Muscle of back (tissue), 11 donors: ENCODE measurements around the gene WDR88. TPM values are rescaled to one million over a fixed set of nuclear protein-coding genes. Genes with fewer than 3 reads are reported as not detected.
A peak's percentile ranks its signal among the peaks of the same experiment; 100 is the strongest.
"Not testable (repeated sequence)": the region's sequence is repeated elsewhere in the genome, so short reads cannot be mapped to it uniquely, and the experiment has no call there.

Experiments used
- DNase-seq, 3 donors: peaks; one replicate each; pipeline versions ENCODE4 v3.0.0 to v3.0.0-alpha.2; 2013
- polyA plus RNA-seq, 10 donors: library from polyadenylated mRNA; unstranded; fragments of 120-200 nt; gene quantifications; one replicate each; pipeline ENCODE4 v1.2.1, GENCODE V29; 2013; ENCODE audit not compliant: insufficient read length in 10 of 10

Gene WDR88
- polyA plus RNA-seq, 10 donors: 0.29 to 0.71 (median 0.54) TPM

- DNase-seq: no peak
Observed at GRCh38 chr19:33129901-33130300, 2.0 kb upstream of the WDR88 start.

- DNase-seq: no peak
Observed at GRCh38 chr19:33130433-33130832, 1.5 kb upstream of the WDR88 start.

GRCh38 chr19:33132425-33132824 is 511 bp downstream of the WDR88 start:
- DNase-seq: no peak

GRCh38 chr19:33133438-33134031 is 1.6 kb downstream of the WDR88 start:
- DNase-seq: peak; percentile 16 to 68 (median 44)

- no peak for DNase-seq
Observed at GRCh38 chr19:33134571-33135041, 2.7 kb downstream of the WDR88 start.

- no peak for DNase-seq
Observed at GRCh38 chr19:33139165-33139564, 7.3 kb downstream of the WDR88 start.

- DNase-seq: peak; percentile 45 to 86 (median 84)
Observed at GRCh38 chr19:33143897-33144405, 12.0 kb downstream of the WDR88 start.

- DNase-seq: no peak
Observed at GRCh38 chr19:33146209-33146608, 14.3 kb downstream of the WDR88 start.

- DNase-seq: no peak
Observed at GRCh38 chr19:33147538-33147937, 15.6 kb downstream of the WDR88 start.

GRCh38 chr19:33150852-33151518 is 19.1 kb downstream of the WDR88 start:
- no peak for DNase-seq

GRCh38 chr19:33152176-33152575 is 20.3 kb downstream of the WDR88 start:
- DNase-seq: no peak

GRCh38 chr19:33152625-33153024 is 20.7 kb downstream of the WDR88 start:
- DNase-seq: not testable (repeated sequence)

- DNase-seq: not testable (repeated sequence)
Observed at GRCh38 chr19:33154313-33154712, 22.4 kb downstream of the WDR88 start.

GRCh38 chr19:33156334-33156733 is 24.4 kb downstream of the WDR88 start:
- DNase-seq: no peak

GRCh38 chr19:33157906-33158305 is 26.0 kb downstream of the WDR88 start:
- DNase-seq: no peak

GRCh38 chr19:33158365-33158764 is 26.5 kb downstream of the WDR88 start:
- DNase-seq: no peak

GRCh38 chr19:33159149-33159548 is 27.2 kb downstream of the WDR88 start:
- DNase-seq: no peak

- no peak for DNase-seq
Observed at GRCh38 chr19:33159893-33160292, 28.0 kb downstream of the WDR88 start.

- no peak for DNase-seq
Observed at GRCh38 chr19:33161201-33161600, 29.3 kb downstream of the WDR88 start.

- no peak for DNase-seq
Observed at GRCh38 chr19:33163481-33163880, 31.6 kb downstream of the WDR88 start.

GRCh38 chr19:33166037-33166436 is 34.1 kb downstream of the WDR88 start:
- not testable (repeated sequence) for DNase-seq

GRCh38 chr19:33167438-33167837 is 35.5 kb downstream of the WDR88 start:
- no peak for DNase-seq

GRCh38 chr19:33168528-33168927 is 36.6 kb downstream of the WDR88 start:
- no peak for DNase-seq
